ENCODE results near the gene HSD3B7.

- TF ChIP-seq CTCF (IDR thresholded peaks at IDR 0.05; ENCODE audit: low read length) (no peak), EZH2 (optimal IDR thresholded peaks at IDR 0.05; ENCODE audit: low read depth, low read length) (no peak)
Observed at GRCh38 chr16:30954993-30955392, 30.0 kb upstream of the HSD3B7 start.

Data from MM.1S (cell line).